Right lobe of liver (tissue), 4 donors: Measurements from ENCODE around the gene PDK2.

Experiments
- POLR2A ChIP-seq: fragments of 450-650 bp; IDR thresholded peaks from one replicate; pipeline ENCODE4 v1.6.1; 2017; ENCODE audit warnings: antibody characterized with exemption, mild to moderate bottlenecking
- TF ChIP-seq, protein P1 (sequence below), 4 donors: fragments of 200-600 bp in 3 of 4; fragments of 450-650 bp in 1 of 4; IDR thresholded peaks; one replicate each; pipeline versions ENCODE4 v1.5.1 to v1.8.0; 2016 to 2022; ENCODE audit warnings: antibody characterized with exemption in 4 of 4, mild to moderate bottlenecking in 2 of 4
- donor health status: DM: no; HTN: no; CAD: no.
- donor health status: DM: no; HTN: no; CAD: no.
- donor health status: DM: no; HTN: yes; CAD: no.

DNA sequence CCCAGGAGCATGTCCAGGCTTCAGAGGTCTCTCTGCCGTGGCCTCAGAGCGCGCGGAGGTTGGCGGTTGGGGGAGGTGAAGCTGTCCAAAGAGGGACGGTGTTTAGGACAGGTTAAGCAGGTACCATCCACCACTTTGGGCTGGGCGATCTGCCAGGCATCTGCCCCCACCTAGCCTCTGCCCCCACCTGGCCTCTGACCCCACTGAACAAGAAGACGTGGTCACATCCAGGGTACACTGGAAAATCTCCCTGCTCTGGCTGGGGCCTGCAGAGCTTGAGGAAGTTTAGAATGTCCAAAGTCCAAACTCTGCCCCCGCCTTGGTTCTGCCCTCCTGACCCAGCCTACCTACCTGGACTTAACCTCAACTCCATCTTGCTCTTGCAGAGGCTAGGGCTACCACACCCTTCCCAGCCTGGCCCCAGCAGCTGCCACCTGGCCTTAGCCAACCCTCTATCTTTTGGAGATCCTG, 37.6 kb upstream of the PDK2 start:
- TF ChIP-seq, protein P1, sequence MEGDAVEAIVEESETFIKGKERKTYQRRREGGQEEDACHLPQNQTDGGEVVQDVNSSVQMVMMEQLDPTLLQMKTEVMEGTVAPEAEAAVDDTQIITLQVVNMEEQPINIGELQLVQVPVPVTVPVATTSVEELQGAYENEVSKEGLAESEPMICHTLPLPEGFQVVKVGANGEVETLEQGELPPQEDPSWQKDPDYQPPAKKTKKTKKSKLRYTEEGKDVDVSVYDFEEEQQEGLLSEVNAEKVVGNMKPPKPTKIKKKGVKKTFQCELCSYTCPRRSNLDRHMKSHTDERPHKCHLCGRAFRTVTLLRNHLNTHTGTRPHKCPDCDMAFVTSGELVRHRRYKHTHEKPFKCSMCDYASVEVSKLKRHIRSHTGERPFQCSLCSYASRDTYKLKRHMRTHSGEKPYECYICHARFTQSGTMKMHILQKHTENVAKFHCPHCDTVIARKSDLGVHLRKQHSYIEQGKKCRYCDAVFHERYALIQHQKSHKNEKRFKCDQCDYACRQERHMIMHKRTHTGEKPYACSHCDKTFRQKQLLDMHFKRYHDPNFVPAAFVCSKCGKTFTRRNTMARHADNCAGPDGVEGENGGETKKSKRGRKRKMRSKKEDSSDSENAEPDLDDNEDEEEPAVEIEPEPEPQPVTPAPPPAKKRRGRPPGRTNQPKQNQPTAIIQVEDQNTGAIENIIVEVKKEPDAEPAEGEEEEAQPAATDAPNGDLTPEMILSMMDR (IDR thresholded peaks at IDR 0.05): no peak
- no peak for TF ChIP-seq POLR2A
